Mucosa of gallbladder (tissue), 1 donor: ENCODE data around the gene LCP1. TPM values are rescaled to one million over a fixed set of nuclear protein-coding genes. Genes with fewer than 3 reads are reported as not detected.
"Not testable (repeated sequence)": the region's sequence is repeated elsewhere in the genome, so short reads cannot be mapped to it uniquely, and the experiment has no call there.

Source experiments
- DNase-seq: peaks from one replicate; pipeline ENCODE4 v3.0.0-alpha.2; 2020; ENCODE audit warnings: low spot score
- total RNA-seq: library from RNA; stranded (reverse); gene quantifications from one replicate; pipeline ENCODE4 v1.2.1, GENCODE V29; 2021
- donor health status: DM: no; HTN: no; CAD: no.

The LCP1 gene
- total RNA-seq, 1 donor from 2014 or later: 43.4 TPM

DNA sequence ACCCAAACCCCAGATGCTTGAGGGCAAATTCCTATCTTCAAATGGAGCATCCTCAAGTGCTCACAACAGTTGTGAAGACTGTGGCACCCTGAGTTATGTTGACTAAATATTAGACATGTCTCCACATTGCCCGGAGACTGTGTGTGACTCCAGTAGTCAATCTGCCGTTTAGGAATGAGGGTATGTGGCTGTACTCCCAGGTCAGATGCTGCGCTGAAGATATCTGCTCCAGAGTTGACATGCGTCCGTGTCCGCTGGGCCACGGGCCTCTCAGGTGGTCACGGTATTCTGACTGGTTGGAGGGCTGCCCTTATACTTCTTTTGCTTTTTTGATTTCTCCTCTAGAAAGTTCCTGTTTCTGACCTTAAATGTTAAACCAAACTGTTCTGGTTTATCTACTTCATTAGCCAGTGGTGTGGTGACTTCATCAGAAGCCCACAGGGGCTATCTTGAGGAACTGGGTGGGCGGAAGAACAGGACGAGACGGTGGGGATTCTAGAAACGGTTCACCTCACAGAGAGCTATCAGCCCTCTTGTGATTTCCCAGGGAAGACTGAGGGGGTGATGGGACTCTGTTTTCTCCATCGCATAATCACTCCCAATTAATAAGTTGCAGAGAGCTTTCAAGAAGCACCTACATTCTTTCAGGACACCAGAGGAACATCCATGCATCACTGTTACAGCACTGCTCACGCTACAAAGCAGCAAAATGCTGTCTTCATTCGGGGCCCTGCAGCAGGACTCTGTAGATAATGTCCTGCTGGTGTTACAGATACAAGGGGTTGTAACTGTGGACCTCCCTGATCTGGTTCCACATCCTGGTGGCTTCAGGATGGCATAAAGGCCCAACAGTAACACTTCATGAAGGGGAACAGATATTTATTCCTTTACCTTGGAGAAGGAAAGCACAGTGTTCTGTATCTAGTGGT lies 1.3 kb upstream of the LCP1 start:
- no peak for DNase-seq

DNA sequence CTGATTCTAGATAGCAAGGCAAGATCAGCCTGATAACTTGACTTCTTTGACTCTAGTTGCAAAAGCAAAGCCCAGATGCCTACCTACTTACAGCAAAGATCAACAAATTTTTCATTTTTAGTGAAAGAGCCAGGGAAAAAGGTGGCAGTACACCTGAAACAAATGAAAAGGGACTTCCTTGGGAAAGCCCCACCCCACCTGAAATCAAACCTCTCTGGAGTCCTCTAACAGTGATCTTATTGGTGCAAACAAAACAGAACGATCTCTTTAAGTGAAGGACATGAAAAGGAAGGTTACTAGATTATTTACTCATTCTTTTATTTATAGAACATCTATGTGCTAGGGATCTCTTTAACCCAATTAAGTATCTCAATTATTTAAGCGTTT lies 507 bp upstream of the LCP1 start:
- DNase-seq: no peak

DNA sequence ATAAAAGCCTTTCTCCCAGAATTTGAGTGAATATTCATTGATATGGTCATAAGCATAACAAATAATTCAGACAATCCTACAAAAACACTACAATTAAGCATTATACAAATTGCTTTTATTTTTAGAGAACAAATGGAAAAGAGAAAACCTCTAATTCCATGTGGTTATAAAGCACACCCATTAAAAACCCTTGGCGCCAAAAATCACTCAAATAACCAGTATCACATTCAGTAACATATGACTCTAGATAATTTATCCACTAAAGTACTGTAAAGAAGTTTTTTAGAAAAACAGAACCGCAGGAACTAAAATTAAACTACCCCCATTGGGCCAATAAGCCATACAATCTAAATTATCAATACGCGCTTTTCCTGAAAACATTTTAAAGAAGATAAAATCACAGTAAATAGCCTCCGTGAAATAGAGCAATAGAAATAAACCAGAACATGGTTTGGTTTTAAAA lies 569 bp downstream of the LCP1 start:
- DNase-seq: no peak

DNA sequence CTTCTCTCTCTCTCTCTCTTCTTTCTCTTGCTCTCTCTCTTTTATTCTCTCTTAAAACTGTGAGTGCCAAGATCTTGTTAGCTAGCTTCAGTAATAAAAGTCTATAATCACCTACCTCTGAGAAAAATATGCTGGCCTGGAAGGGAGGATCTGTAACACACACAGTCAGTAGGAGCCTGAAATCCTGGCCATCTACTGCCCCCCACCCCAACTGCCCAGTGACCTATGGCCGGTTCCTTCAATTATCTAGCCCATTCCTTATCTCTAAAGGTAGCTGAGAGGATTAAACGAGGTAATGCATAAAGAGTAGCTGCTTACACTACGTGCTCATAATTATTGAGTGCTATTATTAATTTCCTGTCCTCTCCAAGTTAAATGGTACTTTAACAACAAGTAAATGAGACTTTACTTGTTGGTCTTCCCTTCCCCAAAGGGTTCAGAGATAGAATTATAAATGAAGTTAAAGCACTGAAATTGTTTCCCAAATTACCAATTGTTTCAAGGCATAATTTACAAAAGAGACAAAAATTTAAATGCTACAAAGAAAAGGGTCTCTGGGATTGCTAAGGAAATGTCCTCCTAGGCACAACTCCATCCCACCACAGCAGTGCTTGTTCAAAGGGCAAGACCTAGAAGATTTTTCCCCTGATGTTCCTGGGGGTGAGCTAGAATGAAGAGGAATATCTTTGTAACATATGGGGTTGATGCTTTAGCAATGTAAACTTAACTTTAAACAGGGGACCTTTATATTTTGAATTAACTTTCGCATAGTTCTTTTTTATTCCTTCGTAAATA lies 1.8 kb downstream of the LCP1 start:
- no peak for DNase-seq

DNA sequence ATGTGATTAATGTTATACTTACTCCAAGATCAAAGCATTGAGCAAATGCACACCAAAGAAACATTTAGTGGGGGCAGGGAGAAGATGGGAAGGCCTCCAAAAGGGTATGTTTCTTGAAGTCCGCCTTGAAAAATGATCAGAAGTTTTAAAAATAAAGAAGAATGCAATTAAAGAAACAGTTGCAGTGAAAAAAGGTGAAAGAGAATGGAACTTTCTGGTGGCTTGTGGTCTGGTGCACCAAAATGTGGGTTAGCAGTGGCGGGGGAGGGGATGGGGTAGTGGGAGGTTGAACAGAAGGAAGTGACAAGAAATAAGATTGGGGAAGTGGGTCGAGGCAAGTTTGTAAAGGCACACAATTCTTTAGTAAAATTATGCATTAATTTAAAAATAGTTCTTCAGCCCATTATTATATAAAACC lies 2.5 kb downstream of the LCP1 start:
- DNase-seq: peak; percentile 54

DNA sequence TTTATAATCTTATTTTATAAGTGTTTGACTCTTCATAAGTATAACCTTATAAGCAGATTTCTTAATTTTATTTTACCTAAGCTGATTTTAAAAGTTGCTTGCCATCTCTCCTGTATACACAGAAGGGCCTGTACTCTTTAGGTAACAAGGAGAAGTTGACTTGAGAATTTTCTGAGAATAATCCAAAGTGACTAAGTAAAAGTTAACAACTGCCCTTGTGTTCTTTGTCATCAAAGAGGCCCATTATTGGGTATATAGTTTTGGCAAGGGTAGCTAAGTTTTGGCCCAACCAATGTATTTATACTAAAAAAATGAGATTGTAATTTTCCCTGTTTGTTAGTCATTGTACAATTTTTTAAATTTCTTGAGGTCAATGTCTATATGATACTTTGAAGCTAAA lies 3.2 kb downstream of the LCP1 start:
- no peak for DNase-seq

DNA sequence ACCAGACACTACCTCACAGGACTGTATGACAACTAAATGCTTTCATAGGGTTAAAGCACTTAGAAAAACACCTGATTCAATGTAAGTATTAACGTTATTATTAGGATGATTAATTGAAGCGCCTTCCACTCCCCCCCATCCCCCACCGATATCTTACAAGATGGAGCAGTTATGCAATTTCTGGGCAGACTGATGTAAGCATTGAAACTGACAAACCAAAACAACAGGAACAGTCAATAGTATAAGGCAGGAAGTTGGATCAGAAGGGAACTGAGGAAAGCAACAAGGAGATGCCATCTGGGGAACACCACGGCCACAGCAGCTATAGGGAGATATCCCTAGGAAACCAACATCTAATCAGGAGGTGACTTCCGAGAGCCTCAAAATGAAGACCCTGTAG lies 3.8 kb downstream of the LCP1 start:
- DNase-seq: no peak

DNA sequence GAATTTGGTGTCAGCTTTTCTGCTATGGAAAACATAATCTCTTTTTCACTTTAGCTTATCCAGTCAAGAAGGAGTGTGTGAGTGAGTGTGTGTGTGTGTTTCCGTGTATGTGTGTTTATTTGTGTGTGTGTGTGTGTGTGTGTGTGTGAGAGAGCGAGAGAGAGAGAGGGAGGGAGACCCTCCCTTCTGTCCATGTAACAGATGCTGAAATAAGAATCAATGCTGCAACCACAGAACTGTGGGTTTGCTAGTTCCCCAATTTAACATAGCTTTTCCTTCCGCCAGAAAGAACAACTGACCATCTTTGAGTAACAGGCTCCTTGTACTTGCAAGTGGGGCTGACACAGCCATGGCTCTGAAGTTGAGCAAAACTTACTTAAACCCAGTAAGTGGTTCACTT lies 5.2 kb downstream of the LCP1 start:
- DNase-seq: peak; percentile 31

DNA sequence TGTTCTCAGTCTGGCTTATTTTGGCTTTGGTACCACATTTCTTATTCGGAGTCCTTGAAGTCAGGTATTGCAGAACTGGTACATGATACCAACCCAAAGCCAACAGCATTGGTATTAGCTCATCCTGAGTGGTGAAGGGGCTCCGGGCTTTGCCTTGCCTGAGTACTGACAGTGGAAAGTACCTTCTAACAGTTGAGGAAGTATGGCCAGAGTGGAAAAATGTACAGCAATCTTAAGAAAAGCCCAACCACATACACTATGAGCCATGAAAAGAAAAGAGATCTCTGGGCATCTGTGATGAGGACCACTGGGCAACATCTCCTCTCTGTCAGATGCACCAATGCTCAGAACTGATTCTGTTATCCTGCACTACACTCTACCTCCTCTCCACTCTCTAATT lies 8.3 kb downstream of the LCP1 start:
- DNase-seq: no peak

DNA sequence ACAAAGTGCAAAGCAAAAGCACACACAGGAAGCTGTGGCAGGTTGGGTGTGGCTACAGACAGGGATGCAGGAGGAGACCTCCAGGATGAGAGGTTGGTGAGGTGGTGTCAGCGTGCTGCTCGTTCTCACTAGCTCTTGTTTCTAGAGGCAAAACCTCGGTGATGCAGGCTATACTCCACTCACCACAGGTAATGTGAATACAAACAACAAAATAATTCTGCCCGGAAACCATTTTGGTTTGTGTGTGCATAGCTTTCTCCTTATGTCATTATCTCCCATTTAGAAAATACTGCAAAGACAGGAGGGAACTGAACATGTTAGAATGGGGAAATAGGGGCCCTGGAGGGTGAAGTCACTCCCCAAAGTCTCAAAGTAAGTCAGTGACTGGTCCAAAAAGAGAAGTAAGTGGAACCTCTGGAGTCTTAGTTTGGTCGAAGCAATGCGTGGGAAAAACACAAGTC lies 9.4 kb downstream of the LCP1 start:
- DNase-seq: no peak

DNA sequence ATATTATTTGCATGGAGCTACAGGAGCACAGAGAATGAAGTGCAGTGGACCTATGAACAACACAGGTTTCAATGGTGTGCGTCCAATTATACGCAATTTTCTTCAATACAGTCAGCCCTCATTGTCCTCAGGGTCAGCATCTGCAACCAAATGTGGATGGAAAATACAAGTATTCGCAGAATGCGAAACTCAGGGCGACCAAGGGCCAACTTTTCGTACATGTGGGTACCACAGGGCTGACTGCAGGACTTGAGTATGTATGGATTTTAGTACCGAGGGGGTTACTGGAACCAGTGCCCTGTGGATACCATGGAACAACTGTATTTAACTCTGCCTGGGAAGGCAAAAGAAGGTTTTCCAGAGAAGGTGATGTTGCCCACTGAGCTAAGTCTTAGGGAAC lies 10.2 kb downstream of the LCP1 start:
- DNase-seq: no peak

DNA sequence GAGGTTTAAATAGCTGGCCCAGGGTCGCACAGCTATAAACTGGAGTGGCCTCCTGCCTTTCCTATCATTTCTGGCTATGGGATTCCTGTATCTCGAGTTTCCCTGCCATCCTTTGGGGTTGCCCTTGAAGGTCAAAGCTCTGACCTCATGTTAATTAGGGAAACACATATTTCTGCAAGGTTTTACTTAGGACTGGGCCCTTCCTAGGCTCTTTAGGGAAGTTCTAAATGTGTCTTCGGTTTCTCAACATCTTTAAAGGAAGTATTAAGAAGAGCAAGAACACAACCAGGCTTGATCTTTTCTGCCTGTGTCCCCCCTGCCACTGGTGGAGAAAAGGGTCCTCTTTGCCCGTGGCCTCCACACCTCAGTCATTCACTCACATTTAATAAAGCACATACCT lies 10.8 kb downstream of the LCP1 start:
- DNase-seq: no peak

DNA sequence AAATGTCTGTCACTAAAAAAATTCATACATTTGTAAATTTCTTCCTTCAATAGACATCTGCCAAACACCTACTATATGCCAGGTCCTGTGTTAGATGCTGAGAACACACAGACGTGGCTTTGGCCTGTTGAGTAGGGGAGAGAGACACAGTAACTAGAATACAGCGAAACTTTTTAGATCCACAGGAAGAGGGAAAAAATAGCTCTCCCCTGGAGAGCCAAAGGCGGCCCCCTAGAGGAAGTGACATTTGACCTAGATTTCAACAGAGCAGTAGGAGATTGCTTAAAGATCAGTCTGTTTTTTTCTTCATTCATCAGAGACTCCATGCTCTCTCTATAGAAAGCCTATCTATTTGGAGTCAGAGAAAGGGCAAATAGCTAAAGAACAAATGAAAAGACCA lies 11.3 kb downstream of the LCP1 start:
- DNase-seq: no peak

DNA sequence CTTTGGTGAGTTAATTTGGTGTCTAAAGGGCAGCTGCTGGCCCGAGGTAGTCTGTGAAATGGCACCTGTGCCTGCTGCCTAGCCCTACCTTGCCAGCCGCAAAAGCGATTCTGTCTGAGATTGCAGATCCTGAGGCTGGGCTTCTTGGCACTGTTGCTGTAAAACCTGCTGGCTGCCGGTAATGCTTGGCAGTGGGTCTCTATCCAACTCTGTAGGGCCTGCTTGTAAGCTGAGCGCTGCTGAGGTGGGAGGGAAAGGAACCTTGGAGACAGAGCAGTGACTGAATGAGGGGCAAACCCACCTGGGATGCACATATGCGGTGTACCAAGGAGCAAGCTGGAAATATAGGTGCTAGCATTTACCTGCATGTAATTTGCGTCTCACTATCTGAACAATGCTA lies 11.7 kb downstream of the LCP1 start:
- no peak for DNase-seq

DNA sequence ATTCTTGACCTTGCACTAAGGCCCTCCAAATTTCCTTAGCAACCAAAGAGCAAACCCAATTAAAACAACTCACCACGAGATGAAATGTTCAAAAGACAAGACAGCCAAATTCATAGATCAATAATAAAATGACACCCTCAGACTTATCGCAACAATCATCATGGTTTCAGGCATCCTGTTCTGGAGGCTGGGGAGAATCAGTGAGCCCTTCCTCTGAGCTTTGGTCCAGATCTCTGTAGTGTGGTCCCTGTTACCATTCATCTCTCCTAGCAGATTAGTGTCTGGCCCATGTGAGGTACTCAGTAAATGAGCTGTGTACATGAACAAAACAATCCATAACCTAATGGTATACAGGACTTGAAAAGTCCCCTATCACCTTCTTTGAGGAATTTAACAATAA lies 12.2 kb downstream of the LCP1 start:
- DNase-seq: no peak

DNA sequence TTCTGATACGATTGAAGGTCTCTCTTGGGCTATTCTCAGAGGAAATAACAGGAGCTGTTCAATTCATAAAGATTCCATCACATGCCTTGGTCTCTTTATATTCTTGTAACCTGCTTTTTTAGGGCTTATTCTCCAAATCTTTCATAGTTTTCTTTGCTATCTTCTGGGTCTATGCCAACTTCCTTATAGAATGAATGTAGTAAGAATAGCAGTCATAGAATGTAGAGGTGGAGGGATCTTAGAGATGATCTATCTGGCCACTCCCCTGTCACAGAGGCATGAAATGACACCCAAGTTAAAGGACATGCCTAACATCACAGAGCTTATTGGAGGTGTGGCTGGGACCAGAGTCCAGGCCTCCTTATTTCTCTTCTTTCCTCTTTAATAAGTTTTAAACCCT lies 13.2 kb downstream of the LCP1 start:
- DNase-seq: no peak

DNA sequence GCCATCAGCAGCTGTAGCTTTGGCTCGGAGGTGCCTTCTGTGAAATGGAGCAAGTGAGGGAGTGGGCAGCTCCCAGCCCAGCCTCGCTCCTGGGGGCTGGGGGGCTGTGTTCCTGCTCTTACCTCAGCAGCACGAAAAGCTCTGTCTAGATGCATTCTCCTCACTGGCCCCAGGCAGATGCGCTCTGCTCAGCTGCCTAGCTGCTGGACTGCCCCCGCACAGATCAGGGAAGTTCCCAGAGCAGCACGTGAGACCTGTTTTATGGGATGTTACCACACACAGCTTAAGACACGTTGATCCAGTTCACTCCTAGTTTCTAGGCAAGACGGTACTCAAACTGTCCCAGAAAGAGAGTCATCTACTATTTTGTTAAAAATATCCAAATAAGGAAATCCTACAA lies 13.6 kb downstream of the LCP1 start:
- DNase-seq: no peak

DNA sequence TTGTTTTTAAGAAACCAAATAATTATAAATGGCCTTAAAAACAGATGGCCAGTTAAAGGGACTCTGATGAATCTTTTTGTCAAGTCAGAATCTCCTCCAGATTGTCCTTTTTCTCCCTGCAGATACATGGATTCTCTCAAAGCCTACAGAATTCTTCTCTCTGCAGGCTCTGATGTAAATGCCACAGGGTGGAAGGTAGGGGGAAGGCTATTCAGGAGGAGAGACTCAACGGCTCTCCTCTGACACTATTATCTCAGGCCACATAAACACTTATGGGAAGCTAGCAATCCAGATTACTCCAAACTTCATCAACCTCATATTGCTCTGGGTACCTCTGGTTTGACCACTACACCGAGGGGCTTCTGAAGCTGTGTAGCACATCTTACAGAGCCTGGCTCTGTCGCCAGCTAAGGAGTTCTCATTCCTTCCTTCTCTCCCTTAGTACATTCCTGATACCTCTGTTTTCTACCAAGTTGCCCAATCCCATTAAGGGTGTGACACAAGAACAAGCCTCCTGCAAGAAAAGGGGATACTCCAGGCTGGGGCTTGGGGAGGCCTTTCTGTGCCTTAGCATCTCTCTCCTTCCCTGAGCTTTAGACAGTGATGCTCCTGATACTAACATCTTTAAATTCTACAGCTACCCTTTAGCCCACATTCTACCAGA lies 14.9 kb downstream of the LCP1 start:
- DNase-seq: no peak

DNA sequence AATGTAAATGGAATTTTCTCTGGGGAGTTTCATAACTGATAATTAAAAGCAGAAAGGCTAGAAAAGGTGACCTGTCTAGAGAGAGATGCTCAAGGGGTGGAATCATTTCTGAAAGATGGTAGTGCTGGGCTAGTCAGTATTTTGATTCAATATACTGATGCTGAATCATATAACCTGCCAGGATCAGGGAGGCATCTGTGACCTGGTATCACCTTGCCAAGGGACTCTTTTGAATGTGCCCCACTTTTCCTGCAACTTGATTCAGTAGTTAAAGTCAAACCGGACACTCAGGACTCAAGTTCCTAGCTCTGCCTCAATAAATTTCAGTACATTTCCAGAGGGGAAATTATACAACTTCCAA lies 15.8 kb downstream of the LCP1 start:
- DNase-seq: no peak

DNA sequence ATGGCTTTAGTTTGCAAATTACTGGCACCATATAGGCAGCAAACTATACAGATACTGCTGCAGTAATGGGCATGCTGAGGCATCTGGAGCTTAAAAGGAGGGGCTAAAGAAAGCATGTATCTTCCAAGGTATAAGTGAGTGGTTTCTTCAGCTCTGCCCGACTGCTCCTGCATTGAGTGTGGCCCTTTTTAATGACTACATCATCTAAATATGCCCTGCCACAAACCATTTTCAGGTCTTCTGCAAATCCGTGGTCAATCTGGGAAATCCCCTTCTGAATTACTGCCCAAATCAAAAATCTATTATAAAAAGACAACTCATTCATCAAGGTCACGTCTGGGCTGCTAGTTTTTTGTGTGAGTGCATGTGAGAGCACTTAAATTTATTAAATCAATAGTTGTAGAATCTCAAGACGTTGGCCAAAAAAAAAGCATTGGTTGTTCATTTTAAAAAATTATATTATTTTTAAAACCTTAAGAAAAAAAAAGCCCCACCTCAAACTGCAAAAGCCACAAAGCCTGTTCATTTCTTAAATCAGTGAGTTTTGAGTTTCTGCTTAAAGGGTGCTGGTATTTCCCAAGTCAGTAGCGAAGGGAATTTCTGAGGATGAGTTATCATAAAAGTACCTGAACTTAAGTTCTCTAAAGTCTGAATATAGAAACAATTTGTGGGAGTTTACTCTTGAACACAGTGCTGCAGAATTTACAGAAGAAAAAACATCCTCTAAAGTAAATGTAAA lies 16.3 kb downstream of the LCP1 start:
- DNase-seq: no peak

DNA sequence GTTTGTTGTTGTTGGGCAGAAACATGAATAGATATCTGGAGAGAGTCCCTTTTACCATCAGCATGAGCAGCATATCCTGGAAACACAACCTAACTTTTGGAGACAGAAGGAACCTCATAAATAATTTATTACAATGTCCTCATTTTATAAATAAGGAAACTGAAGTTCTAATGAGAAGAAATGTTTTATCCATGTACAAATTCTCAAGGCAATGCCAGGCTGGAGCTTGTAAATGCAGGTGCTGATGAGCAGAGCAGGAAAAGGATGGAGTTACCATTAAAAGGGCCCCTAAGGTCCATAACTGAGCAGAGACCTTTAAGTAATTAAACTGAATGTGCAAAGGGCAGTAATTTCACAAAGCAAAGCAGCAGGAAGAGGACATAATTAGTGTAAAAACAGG lies 17.3 kb downstream of the LCP1 start:
- DNase-seq: no peak

DNA sequence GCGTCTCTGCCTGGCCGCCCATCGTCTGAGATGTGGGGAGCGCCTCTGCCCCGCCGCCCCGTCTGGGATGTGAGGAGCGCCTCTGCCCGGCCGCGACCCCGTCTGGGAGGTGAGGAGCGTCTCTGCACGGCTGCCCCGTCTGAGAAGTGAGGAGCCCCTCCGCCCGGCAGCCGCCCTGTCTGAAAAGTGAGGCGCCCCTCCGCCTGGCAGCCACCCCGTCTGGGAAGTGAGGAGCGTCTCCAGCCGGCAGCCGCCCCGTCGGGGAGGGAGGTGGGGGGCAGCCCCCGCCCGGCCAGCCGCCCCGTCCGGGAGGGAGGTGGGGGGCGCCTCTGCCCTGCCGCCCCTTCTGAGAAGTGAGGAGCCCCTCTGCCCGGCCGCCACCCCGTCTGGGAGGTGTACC lies 19.2 kb downstream of the LCP1 start:
- DNase-seq: not testable (repeated sequence)
